Measurements from ENCODE around the gene TRAK1. TPM values are rescaled to one million over a fixed set of nuclear protein-coding genes. Genes with fewer than 3 reads are reported as not detected.
A peak's percentile ranks its signal among the peaks of the same experiment; 100 is the strongest.

TRAK1 gene
- total and polyA plus RNA-seq, 2 experiments from 2014 or later: 19.0 to 28.8 TPM

DNA sequence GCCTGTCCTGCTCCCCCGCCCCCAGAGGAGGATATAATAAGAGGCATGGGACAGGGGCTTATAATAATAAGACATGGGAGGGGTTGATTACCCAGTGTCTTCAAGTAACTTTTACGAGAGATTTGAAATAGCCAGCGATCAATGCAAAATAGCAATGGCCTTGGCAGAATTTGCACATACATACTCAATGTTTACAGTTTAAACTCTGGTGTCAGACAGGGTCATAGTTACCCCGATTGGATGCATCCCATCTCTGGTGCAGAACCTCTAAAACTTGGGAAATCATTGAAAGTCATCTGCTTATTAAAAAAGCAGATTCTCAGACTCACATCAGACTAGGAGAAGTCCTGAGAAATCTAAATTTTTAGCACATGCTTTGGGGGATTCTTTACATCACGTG lies 61.0 kb downstream of the TRAK1 start:
- no peak overlapping the region for H3K27ac ChIP-seq
- H3K4me3 ChIP-seq: no peak overlapping the region
- peaks cover 31% of the 10 kb centered on the region for H3K79me2 ChIP-seq
- WGBS (ENCODE audit: low lambda C conversion rate, missing lambda C conversion rate): 78% methylated on average over 5 of the region's 5 CpGs
- no peaks in the 10 kb centered on the region for H3K27me3 ChIP-seq
- no peaks in the 10 kb centered on the region for H4K20me1 ChIP-seq (ENCODE audit: insufficient read depth, poor library complexity, severe bottlenecking)
- H3K4me2 ChIP-seq: no peak overlapping the region
- no peak for DNase-seq (ENCODE audit: low spot score)
- peaks cover 20% of the 10 kb centered on the region for H3K4me1 ChIP-seq (ENCODE audit: insufficient read depth)
- H2AFZ ChIP-seq: no peak overlapping the region
- no peaks in the 10 kb centered on the region for H3K9me2 ChIP-seq (replicated peaks; ENCODE audit: insufficient read depth)
- no peaks in the 10 kb centered on the region for H3K9me3 ChIP-seq (ENCODE audit: low read depth)
- TF ChIP-seq CTCF (IDR thresholded peaks at IDR 0.05; ENCODE audit: poor library complexity) (no peak), EZH2phosphoT487 (IDR thresholded peaks at IDR 0.05; ENCODE audit: low read depth, severe bottlenecking, unreplicated experiment) (no peak), EZH2 (IDR thresholded peaks at IDR 0.05; ENCODE audit: borderline replicate concordance) (no peak)
- H3K36me3 ChIP-seq (replicated peaks; ENCODE audit: insufficient read depth, low read depth): no peaks in the 10 kb centered on the region

DNA sequence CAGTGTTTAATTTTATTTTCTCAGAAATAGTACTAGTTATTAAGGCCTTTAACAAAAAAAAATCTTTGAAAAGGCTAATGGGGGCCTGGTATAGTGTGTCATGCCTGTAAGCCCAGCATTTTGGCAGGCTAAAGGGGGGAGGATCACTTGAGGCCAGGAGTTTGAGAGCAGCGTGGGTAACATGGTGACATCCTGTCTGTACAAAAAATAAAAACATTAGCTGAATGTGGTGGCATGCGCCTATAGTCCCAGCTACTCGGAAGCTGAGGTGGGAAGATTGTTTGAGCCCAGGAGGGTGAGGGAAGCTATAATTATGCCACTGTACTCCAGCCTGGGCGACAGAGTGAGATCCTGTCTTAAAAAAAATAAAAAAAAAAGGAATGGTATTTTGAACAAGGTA lies 61.9 kb downstream of the TRAK1 start:
- TF ChIP-seq EZH2 (IDR thresholded peaks at IDR 0.05; ENCODE audit: borderline replicate concordance): no peak
- no peak for TF ChIP-seq EZH2phosphoT487 (IDR thresholded peaks at IDR 0.05; ENCODE audit: low read depth, severe bottlenecking, unreplicated experiment)
- TF ChIP-seq CTCF (IDR thresholded peaks at IDR 0.05; ENCODE audit: poor library complexity): no peak
- no peaks in the 10 kb centered on the region for H3K27me3 ChIP-seq
- H3K4me2 ChIP-seq: no peak overlapping the region
- no peaks in the 10 kb centered on the region for H4K20me1 ChIP-seq (ENCODE audit: insufficient read depth, poor library complexity, severe bottlenecking)
- H3K36me3 ChIP-seq (replicated peaks; ENCODE audit: insufficient read depth, low read depth): no peaks in the 10 kb centered on the region
- DNase-seq (ENCODE audit: low spot score): no peak
- peaks cover 20% of the 10 kb centered on the region for H3K4me1 ChIP-seq (ENCODE audit: insufficient read depth)
- H3K9me3 ChIP-seq (ENCODE audit: low read depth): no peaks in the 10 kb centered on the region
- no peaks in the 10 kb centered on the region for H3K9me2 ChIP-seq (replicated peaks; ENCODE audit: insufficient read depth)
- no peak overlapping the region for H3K4me3 ChIP-seq
- H3K27ac ChIP-seq: peak overlapping the region; percentile 62
- whole genome bisulfite sequencing (ENCODE audit: low lambda C conversion rate, missing lambda C conversion rate): 91% methylated on average over 4 of the region's 4 CpGs
- peaks cover 28% of the 10 kb centered on the region for H3K79me2 ChIP-seq
- H2AFZ ChIP-seq: no peak overlapping the region

DNA sequence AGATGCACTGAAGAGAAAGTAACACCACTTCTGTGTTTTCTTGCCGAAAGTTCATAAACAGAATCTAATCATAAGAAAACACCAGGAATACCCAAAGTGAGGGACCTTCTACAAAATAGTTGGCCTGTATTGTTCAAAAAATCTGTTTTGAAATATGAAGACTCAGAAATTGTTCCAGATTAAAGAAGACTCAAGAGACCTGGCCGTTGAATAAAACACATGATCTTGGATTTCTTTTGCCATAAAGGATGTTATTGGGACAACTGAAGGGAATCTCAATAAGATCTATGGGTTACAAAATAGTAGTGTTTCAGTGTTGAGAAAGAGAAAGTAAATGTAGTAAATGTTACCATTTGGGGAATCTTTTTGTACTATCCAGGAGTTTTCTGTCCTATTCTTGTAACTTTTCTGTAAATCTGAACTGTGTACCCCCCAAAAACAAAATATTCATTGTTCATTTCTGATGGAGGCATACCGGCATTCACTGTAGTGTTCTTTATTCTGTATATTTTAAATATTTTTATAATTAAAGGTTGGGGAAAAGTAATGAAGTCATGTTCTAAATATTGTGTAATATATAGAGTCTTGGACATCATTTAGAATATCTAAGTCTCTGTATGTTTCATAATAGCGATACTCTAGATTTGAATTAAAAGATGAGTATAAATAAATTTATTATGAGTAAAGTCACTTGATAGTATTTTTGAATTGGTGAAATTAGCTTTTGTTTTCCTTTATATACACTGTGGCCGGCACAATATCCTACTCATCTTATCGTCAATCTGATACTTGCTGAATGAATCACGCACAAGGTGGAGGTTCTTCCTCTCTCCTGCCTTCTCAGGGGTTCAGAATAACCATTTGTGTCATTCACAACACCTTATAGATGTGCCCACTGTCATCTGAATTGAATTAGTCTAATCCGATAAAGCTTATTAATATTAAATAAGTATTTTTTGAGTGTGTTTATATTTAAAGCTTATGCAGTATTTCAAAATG lies 66.7 kb downstream of the TRAK1 start:
- WGBS (ENCODE audit: low lambda C conversion rate, missing lambda C conversion rate): 84% methylated on average over 8 of the region's 8 CpGs
- Histone ChIP-seq H3K9me2 (replicated peaks; ENCODE audit: insufficient read depth) (no peaks in the 10 kb centered on the region), H3K27ac (no peak overlapping the region), H3K27me3 (no peaks in the 10 kb centered on the region), H3K9me3 (ENCODE audit: low read depth) (no peaks in the 10 kb centered on the region), H4K20me1 (ENCODE audit: insufficient read depth, poor library complexity, severe bottlenecking) (no peaks in the 10 kb centered on the region), H3K79me2 (peaks cover 48% of the 10 kb centered on the region), H3K4me3 (no peak overlapping the region), H2AFZ (no peak overlapping the region), H3K36me3 (replicated peaks; ENCODE audit: insufficient read depth, low read depth) (no peaks in the 10 kb centered on the region), H3K4me2 (no peak overlapping the region), H3K4me1 (ENCODE audit: insufficient read depth) (peaks cover 10% of the 10 kb centered on the region)
- no peak for DNase-seq (ENCODE audit: low spot score)
- no peak for TF ChIP-seq EZH2phosphoT487 (IDR thresholded peaks at IDR 0.05; ENCODE audit: low read depth, severe bottlenecking, unreplicated experiment)
- no peak for TF ChIP-seq EZH2 (IDR thresholded peaks at IDR 0.05; ENCODE audit: borderline replicate concordance)
- no peak for TF ChIP-seq CTCF (IDR thresholded peaks at IDR 0.05; ENCODE audit: poor library complexity)
